Measurements from ENCODE around the gene TLE5.

DNA sequence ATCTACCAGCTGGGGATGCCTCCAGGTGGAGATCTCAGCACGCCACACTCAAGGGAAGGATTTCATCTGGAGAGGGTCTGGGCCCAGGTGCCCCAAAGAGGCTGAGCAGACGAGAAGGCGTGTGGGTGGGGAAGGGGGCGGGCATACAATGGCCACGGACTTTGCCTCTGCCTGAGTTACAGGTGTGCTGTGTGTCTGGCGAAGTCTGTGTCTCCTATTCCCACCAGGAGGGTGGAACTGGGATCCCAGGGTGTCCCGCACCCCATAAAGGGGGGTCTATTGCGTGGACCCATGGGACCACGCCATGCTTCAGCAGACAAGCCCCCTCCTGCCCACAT is 36.8 kb downstream of the TLE5 start:
- TF ChIP-seq, protein P1, sequence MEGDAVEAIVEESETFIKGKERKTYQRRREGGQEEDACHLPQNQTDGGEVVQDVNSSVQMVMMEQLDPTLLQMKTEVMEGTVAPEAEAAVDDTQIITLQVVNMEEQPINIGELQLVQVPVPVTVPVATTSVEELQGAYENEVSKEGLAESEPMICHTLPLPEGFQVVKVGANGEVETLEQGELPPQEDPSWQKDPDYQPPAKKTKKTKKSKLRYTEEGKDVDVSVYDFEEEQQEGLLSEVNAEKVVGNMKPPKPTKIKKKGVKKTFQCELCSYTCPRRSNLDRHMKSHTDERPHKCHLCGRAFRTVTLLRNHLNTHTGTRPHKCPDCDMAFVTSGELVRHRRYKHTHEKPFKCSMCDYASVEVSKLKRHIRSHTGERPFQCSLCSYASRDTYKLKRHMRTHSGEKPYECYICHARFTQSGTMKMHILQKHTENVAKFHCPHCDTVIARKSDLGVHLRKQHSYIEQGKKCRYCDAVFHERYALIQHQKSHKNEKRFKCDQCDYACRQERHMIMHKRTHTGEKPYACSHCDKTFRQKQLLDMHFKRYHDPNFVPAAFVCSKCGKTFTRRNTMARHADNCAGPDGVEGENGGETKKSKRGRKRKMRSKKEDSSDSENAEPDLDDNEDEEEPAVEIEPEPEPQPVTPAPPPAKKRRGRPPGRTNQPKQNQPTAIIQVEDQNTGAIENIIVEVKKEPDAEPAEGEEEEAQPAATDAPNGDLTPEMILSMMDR (IDR thresholded peaks at IDR 0.05): no peak
- no peak for TF ChIP-seq POLR2AphosphoS5 (IDR thresholded peaks at IDR 0.05)
- TF ChIP-seq POLR2A (IDR thresholded peaks at IDR 0.05): no peak

All from sigmoid colon (tissue), 4 donors.